Activated naive CD8-positive, alpha-beta T cell treated with anti-CD3 and anti-CD28 coated beads, Interleukin-2, amount 10 ng/mL, durations not matched to agents 7 days and 5 days (primary cell): ENCODE measurements around the gene ZNF770. TPM values are rescaled to one million over a fixed set of nuclear protein-coding genes. Genes with fewer than 3 reads are reported as not detected.

ENCODE experiments used
- total RNA-seq, 2 experiments: library from RNA; stranded (reverse); gene quantifications; one replicate each; pipeline ENCODE4 v1.2.3, GENCODE V29; 2021

ZNF770 gene
- total RNA-seq, 2 experiments from 2014 or later = 43.3 to 50.2 TPM

Other genes starting within 250 kb of the ZNF770 start
- gene GJD2, start 233.3 kb downstream of the ZNF770 start, total RNA-seq = not detected
- not detected for gene ACTC1, start 192.7 kb downstream of the ZNF770 start, total RNA-seq
- 10 to 100 TPM; 35.3 to 36.2 TPM for gene AQR, start 18.5 kb downstream of the ZNF770 start, total RNA-seq
- gene NANOGP8, start 97.0 kb upstream of the ZNF770 start, total RNA-seq = not detected